GM18861 (cell line): ENCODE measurements around the gene ERC1.
"Not testable (repeated sequence)": the region's sequence is repeated elsewhere in the genome, so short reads cannot be mapped to it uniquely, and the experiment has no call there.

Experiments used
- ATAC-seq: cut with Tn5 transposase; IDR thresholded peaks from one replicate; pipeline ENCODE4 v1.9.1; 2021; ENCODE audit not compliant: unreplicated experiment

The ERC1 gene

GRCh38 chr12:1117371-1117770 is 126.3 kb downstream of the ERC1 start:
- no peak for ATAC-seq

- ATAC-seq: no peak
Observed at GRCh38 chr12:1117970-1118563, 127.0 kb downstream of the ERC1 start.

GRCh38 chr12:1122786-1123185 is 131.8 kb downstream of the ERC1 start:
- ATAC-seq: no peak

- no peak for ATAC-seq
Observed at GRCh38 chr12:1126091-1126490, 135.1 kb downstream of the ERC1 start.

GRCh38 chr12:1127021-1127420 is 136.0 kb downstream of the ERC1 start:
- ATAC-seq: no peak

- no peak for ATAC-seq
Observed at GRCh38 chr12:1130164-1130563, 139.1 kb downstream of the ERC1 start.

GRCh38 chr12:1130571-1130970 is 139.5 kb downstream of the ERC1 start:
- ATAC-seq: no peak

GRCh38 chr12:1131811-1132224 is 140.8 kb downstream of the ERC1 start:
- no peak for ATAC-seq

- no peak for ATAC-seq
Observed at GRCh38 chr12:1132311-1132710, 141.3 kb downstream of the ERC1 start.

GRCh38 chr12:1138691-1139090 is 147.7 kb downstream of the ERC1 start:
- no peak for ATAC-seq

GRCh38 chr12:1146758-1147157 is 155.7 kb downstream of the ERC1 start:
- not testable (repeated sequence) for ATAC-seq

- no peak for ATAC-seq
Observed at GRCh38 chr12:1147821-1148220, 156.8 kb downstream of the ERC1 start.

GRCh38 chr12:1157046-1157445 is 166.0 kb downstream of the ERC1 start:
- ATAC-seq: no peak

- no peak for ATAC-seq
Observed at GRCh38 chr12:1161197-1161596, 170.2 kb downstream of the ERC1 start.

- no peak for ATAC-seq
Observed at GRCh38 chr12:1162081-1162760, 171.2 kb downstream of the ERC1 start.

GRCh38 chr12:1167784-1168183 is 176.8 kb downstream of the ERC1 start:
- no peak for ATAC-seq

GRCh38 chr12:1170411-1170810 is 179.4 kb downstream of the ERC1 start:
- ATAC-seq: no peak

GRCh38 chr12:1171657-1172408 is 180.8 kb downstream of the ERC1 start:
- ATAC-seq: no peak

- no peak for ATAC-seq
Observed at GRCh38 chr12:1173781-1174617, 183.0 kb downstream of the ERC1 start.

- ATAC-seq: no peak
Observed at GRCh38 chr12:1174659-1175058, 183.6 kb downstream of the ERC1 start.

- no peak for ATAC-seq
Observed at GRCh38 chr12:1176191-1176590, 185.2 kb downstream of the ERC1 start.
